HG02623 (cell line): ENCODE measurements around the gene XRCC5.
"Not testable (repeated sequence)": the region's sequence is repeated elsewhere in the genome, so short reads cannot be mapped to it uniquely, and the experiment has no call there.

Source experiments
- ATAC-seq: cut with Tn5 transposase; IDR thresholded peaks from one replicate; pipeline ENCODE4 v1.9.1; 2021; ENCODE audit warnings: moderate library complexity; ENCODE audit not compliant: unreplicated experiment

XRCC5 gene

GRCh38 chr2:216192181-216192580 lies 83.0 kb downstream of the XRCC5 start:
- ATAC-seq: no peak

DNA sequence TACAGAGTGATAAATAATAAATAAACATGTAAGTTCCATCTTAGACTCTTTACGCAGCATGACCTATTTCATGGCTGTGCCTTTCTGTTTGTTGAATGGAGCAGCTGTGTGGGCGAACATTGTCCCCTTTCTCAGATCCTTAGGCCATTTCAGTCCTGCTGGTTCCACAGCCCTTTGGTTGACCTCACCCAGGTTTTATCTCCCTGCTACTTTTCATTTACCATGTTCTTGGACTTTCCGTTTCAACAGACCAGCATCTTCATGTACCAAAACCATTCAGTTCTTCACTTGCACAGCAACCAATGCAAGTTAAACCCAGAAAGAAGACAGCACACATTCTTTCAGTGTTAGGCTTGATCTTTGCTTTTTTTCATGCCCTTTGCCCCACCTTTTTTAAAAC lies 83.8 kb downstream of the XRCC5 start:
- ATAC-seq: no peak

GRCh38 chr2:216194013-216194412 lies 84.9 kb downstream of the XRCC5 start:
- no peak for ATAC-seq

- ATAC-seq: no peak
Observed at GRCh38 chr2:216194561-216194960, 85.4 kb downstream of the XRCC5 start.

DNA sequence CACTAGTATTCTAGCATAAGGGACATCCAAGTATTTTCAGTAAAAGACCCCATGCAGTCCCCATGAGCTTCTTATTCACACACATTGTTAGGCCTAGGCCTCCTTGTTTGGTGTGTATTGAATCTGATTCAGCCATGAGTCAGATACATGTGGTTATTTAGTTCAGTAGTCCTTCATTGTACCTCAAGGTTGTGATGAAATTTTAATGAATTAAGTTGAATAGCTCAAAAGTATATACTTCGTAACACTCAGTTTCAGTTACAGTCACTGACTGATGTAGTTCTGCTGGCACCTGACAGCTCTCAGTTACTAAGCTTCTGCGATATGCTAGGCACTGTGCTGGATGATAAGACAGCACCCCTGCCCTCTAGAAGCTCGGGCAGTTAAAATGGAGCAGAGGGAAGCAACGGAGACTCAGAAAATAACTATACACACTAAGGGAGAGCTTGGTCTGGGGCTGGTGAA lies 86.4 kb downstream of the XRCC5 start:
- ATAC-seq: no peak

GRCh38 chr2:216201692-216202306 lies 92.7 kb downstream of the XRCC5 start:
- no peak for ATAC-seq

DNA sequence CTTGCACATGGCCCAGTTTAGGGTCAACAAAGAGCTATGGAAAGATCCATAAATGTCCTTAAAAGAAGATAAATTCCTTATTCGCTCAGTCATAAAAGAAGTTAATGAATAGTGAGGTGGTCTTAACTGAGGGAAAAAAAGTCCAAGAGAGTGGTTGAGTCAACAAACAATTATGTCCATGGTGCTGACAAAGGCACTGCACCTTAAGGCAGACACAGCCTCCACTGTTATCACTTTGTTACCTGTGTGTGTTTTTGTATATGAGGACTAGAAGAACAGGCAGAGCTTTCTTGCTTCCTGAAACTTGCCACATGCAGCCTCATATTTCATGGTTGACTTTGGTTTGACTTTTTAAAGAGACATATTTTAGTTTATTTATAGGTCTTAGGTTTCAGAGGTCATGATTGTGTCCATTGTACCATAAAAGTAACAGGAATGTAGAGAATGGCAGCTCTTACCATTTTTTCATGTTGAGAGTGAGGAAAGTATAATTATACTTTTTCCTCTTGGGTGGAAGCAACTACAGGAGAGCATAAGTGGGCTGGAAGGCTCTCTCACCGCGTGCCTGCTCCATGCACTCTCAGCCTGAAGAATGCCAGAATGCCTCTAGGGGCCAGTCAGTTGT lies 93.6 kb downstream of the XRCC5 start:
- no peak for ATAC-seq

DNA sequence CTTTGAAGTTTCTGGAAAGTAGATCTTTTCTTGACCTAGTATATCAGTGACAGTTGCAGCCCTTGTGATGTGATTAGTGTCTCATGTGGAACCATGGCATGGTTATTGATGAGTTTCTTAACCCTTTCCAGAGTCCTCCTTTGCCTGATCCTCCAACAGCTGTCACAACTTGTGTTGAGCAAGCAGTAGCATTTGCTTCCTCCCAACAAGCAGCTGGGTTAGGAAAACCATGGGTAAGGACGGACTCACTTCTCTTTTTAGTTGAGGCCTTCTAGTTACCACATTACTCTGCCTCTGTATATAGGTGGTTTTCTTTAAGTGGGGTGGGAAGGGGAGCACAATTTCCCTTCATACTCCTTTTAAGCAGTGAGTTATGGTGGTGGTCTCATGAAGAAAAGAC lies 96.3 kb downstream of the XRCC5 start:
- peak; percentile 13 for ATAC-seq

GRCh38 chr2:216206041-216206703 lies 97.0 kb downstream of the XRCC5 start:
- peak; percentile 74 for ATAC-seq

DNA sequence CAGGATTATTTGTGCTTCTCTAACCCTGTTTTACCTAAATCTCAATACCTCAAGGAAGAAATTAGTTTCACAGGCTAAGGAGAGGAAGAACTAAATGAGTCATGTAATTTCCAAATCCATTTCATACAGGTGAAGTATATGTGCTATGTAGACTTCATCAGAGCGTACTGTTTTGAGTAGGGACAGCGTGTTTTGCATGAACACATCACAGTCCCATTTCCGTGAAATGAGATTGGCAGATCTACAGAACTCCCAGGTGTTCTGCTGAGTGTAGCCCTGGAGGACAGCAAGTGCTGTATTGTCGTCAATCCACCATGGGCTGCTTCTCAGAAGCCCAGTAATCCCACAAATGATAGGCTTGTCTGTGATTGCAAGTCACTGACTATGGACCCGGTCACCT lies 97.7 kb downstream of the XRCC5 start:
- ATAC-seq: peak; percentile 37

DNA sequence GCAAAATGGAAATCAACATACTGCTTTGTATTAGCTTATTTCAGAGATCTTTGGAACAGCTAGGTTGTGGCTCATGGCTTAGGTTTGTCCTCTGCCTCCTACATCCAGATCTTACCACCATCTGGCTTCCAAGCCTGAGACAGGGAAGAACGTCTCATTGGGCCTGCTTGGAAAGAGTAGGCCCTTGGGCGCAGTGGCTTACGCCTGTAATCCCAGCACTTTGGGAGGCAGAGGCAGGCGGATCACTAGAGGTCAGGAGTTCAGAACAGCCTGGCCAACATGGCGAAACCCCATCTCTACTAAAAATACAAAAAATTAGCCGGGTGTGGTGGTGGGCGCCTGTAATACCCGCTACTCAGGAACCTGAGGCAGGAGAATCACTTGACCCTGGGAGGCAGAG lies 99.5 kb downstream of the XRCC5 start:
- not testable (repeated sequence) for ATAC-seq

DNA sequence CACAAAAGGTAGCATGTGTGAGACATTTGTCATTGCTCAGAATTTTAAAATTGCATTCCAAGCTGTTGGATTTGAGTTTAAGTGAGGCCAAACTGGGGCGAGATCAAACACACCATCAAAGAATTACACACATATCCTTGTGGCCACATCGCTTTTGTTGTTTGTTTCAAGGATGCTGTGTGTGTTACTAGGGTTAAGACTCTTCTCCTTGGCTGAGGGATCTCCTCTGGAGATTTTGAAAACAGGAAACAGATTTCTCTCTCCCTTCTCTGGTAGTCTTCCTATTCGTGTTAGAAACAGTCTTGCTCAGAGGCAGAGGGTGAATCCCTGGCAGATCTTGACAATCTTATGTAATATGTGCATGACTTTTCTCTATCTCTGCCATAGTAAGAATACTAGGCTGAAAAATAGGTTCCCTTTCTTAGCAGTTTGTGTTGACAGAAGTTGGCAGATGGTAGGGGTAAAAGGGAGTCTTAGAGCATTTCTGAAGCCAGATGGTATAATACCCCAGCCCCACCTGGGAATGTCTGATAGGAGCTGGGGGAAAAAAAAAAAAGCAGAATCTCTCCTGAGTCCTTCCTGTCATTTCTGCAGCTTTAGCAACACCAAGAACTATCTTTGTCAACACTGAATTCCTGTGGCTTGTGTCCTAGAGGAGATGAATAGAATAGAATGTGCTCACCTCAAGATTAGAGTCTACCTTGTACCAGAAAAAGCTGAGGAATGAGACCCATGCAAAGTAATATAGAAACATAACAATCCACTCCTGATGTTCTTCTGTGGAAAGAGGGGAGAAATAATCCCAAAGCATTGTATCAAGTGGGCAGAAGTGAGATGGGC lies 101.8 kb downstream of the XRCC5 start:
- ATAC-seq: no peak

DNA sequence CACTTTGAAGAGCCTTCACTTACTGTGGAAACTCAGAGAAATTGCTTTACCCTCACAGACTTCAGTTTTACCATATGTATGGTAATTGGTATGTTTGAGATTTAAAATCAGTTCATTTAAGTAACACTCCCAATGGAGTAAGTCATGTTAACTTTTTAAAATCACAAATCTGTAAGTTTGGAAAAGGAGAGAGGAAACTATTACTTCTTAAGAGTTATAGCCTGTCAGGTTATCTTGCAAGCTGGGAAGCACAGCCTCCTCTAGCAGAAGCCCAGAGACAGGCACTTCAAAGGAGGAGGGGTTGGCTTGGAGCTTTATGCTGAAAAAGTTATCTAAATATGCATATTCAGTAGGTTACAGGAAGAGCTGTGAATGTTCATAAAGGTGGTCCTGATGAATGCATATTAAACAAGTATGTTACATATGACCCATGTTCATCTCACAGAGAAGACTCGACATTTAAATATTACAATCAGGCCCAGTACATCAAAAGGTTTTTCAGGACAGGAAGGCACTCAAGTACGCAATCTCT lies 102.5 kb downstream of the XRCC5 start:
- ATAC-seq: no peak

DNA sequence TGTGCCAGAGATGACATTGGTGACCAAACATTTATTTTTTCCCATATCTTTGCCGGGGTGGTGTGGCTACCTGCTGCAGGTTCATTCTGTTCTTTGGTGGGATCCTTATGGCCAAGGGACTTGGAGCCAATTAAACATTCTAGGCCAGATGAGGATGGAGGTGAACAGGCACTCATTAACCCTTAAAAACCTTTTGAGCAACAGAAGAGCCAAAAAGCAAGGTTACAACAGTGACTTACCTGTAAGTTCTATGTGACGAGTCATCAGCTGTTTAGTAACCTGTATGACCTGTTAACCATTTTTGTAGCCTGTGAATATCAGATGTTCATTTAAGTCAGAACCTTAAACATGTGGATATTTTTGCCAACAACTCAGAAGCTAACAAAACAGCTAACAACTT lies 105.6 kb downstream of the XRCC5 start:
- no peak for ATAC-seq

GRCh38 chr2:216215658-216216390 lies 106.7 kb downstream of the XRCC5 start:
- ATAC-seq: no peak

DNA sequence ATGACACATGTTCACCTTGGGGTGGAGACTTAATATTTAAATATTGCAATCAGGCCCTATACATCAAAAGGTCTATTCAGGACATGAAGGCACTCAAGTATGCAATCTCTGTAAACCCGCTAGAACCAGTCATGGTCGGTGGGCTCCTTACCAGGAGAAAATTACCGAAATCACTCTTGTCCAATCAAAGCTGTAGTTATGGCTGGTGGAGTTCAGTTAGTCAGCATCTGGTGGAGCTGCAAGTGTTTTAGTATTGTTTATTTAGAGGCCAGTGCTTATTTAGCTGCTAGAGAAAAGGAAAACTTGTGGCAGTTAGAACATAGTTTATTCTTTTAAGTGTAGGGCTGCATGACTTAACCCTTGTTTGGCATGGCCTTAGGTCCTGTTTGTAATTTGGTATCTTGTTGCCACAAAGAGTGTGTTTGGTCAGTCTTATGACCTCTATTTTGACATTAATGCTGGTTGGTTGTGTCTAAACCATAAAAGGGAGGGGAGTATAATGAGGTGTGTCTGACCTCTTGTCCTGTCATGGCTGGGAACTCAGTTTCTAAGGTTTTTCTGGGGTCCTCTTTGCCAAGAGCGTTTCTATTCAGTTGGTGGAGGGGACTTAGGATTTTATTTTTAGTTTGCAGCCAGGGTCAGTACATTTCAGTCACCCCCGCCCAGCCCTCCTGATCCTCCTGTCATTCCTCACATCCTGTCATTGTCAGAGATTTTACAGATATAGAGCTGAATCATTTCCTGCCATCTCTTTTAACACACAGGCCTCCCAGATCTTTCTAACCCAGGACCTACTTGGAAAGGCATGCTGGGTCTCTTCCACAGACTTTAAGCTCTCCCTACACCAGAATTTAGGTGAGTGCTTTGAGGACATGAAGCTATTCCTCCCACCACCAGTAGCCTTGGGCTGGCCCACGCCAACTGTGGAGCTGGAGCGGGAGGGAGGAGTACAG lies 108.1 kb downstream of the XRCC5 start:
- ATAC-seq: no peak

DNA sequence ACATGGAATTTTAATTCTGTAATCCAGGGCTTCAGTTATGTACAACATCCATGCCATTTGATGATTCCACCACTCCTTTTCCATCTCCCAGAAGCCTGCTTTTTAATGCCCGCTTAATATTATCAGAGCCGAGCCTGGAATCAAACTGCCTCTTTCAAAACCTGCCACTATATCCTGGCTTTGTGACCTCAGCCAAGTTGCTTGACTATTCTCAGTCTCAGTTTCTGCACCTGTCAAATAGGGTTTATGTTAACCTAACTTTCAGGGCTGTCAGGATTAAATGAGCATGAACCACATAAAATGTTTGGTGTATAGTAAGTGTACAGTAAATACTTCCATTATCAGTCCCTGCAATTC lies 108.7 kb downstream of the XRCC5 start:
- peak; percentile 44 for ATAC-seq

DNA sequence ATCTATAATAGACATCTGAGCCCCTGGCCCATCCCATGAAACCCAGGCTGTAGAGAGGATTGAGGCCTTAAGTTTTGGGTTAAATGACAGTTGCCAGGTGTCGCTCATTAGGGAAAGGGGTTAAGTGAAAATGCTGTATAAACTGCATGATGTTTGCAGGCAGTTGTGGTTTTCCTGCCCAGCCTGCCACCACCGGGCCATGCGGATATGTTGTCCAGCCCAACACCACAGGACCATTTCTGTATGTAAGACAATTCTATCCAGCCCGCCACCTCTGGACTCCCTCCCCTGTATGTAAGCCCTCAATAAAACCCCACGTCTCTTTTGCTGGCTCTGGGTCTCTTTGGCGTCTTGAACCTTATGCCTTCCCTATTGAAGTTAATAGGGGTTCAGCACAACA lies 110.7 kb downstream of the XRCC5 start:
- no peak for ATAC-seq

DNA sequence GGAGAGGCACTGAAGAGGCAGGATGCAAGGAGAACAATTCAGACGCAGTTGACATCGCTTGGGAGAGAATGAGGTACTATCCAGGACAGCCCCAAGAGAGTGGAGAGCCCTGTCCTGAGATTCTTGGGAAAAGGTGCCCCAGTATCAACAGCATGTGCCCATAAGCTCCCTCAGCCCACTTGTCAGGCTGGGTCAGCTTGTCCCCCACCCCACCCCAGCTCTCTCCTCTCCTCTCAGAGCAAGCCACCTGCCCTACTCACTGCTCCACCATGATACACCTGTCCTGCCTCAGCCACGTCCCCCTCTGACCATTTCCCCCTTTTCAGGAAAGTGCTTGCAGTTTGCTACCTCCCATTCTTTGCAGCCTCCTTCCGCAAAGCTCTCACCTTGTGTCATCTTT lies 111.8 kb downstream of the XRCC5 start:
- no peak for ATAC-seq

- no peak for ATAC-seq
Observed at GRCh38 chr2:216221811-216222210, 112.7 kb downstream of the XRCC5 start.
